GM23248 (cell line): ENCODE data around the gene ITGAL. TPM values are rescaled to one million over a fixed set of nuclear protein-coding genes. Genes with fewer than 3 reads are reported as not detected.

Experiments used
- DNase-seq: peaks from one replicate; pipeline ENCODE4 v3.0.0-alpha.2; 2015
- H2AFZ ChIP-seq: fragments of 200-600 bp; sonication (generic); 2 replicates; pipeline ENCODE4 v1.6.1; 2016; ENCODE audit warnings: antibody characterized with exemption
- H3F3A ChIP-seq: fragments of 200-600 bp; sonication (generic); 2 replicates; pipeline ENCODE4 v1.6.1; 2016; ENCODE audit warnings: mild to moderate bottlenecking, antibody characterized with exemption, mixed run types; ENCODE audit not compliant: insufficient read depth
- H3K27ac ChIP-seq: fragments of 200-600 bp; sonication (generic); 2 replicates; pipeline ENCODE4 v1.5.1; 2016; ENCODE audit warnings: mild to moderate bottlenecking
- H3K27me3 ChIP-seq: fragments of 200-600 bp; sonication (generic); replicated peaks from 2 replicates; pipeline ENCODE4 v1.6.1; 2016; ENCODE audit warnings: mild to moderate bottlenecking; ENCODE audit not compliant: insufficient read depth
- H3K36me3 ChIP-seq: fragments of 200-600 bp; sonication (generic); 2 replicates; pipeline ENCODE4 v1.6.1; 2016; ENCODE audit warnings: low read depth, mild to moderate bottlenecking
- H3K4me1 ChIP-seq: fragments of 200-600 bp; sonication (generic); 2 replicates; pipeline ENCODE4 v1.6.1; 2016; ENCODE audit warnings: mild to moderate bottlenecking; ENCODE audit not compliant: insufficient read depth
- H3K4me2 ChIP-seq: fragments of 200-600 bp; sonication (generic); one replicate; pipeline ENCODE4 v1.6.1; 2016; ENCODE audit warnings: mild to moderate bottlenecking; ENCODE audit not compliant: unreplicated experiment
- H3K4me3 ChIP-seq: fragments of 200-600 bp; sonication (generic); 2 replicates; pipeline ENCODE4 v1.5.1; 2016; ENCODE audit warnings: mild to moderate bottlenecking
- H3K79me2 ChIP-seq: fragments of 200-600 bp; sonication (generic); 2 replicates; pipeline ENCODE4 v1.6.1; 2016; ENCODE audit warnings: mild to moderate bottlenecking; ENCODE audit not compliant: insufficient read depth
- H3K9ac ChIP-seq: fragments of 200-600 bp; sonication (generic); 2 replicates; pipeline ENCODE4 v1.6.1; 2016; ENCODE audit warnings: mild to moderate bottlenecking
- H3K9me2 ChIP-seq: fragments of 200-600 bp; sonication (generic); 2 replicates; pipeline ENCODE4 v1.6.1; 2016; ENCODE audit warnings: mixed run types, mild to moderate bottlenecking, moderate library complexity; ENCODE audit not compliant: insufficient read depth
- H3K9me3 ChIP-seq: fragments of 200-600 bp; sonication (generic); one replicate; pipeline ENCODE4 v1.6.1; 2017; ENCODE audit warnings: low read depth
- H4K20me1 ChIP-seq: fragments of 200-600 bp; sonication (generic); 2 replicates; pipeline ENCODE4 v1.6.0; 2016; ENCODE audit not compliant: insufficient read depth
- EZH2 ChIP-seq: fragments of 200-600 bp; sonication (generic); IDR thresholded peaks from 2 replicates; pipeline ENCODE4 v1.6.1; 2018; ENCODE audit warnings: antibody characterized with exemption, mild to moderate bottlenecking; ENCODE audit not compliant: insufficient read depth, poor library complexity, severe bottlenecking
- EZH2phosphoT487 ChIP-seq: fragments of 200-600 bp; sonication (generic); IDR thresholded peaks from 2 replicates; pipeline ENCODE4 v1.6.1; 2018; ENCODE audit warnings: antibody characterized with exemption, moderate library complexity, mild to moderate bottlenecking, low read depth; ENCODE audit not compliant: insufficient read depth
- WGBS, 2 experiments: methylation state at CpG; one replicate each; pipeline ENCODE4 v1.1.6; 2015 to 2017; ENCODE audit warnings: low lambda C conversion rate in 2 of 2, low coverage in 1 of 2; ENCODE audit errors: missing lambda C conversion rate in 2 of 2; 5-methylcytosine and 5-hydroxymethylcytosine counted together
- in situ Hi-C: fragments of 300-500 bp; cut with MboI; formaldehyde crosslinking; loops from 2 replicates; pipeline ENCODE4 v1.15.0; 2020
- polyA plus RNA-seq: library from polyadenylated mRNA; unstranded; fragments of >200 nt; fragmentation: Nextera tagmentation; extraction: Ambion mirVana; gene quantifications from 2 replicates; pipeline ENCODE4 v1.2.1, GENCODE V29; 2016
- total RNA-seq: library from RNA; depleted of rRNA; stranded (reverse); fragments of >200 nt; shearing (Covaris generic); gene quantifications from 2 replicates; pipeline ENCODE4 v1.2.3, GENCODE V29; 2014

ITGAL gene
- total and polyA plus RNA-seq, 2 experiments from 2014 or later = 0.65 TPM; not detected in 1

- H3F3A ChIP-seq = peaks cover 3% of the 10 kb centered on the region; the same call in 1 of the 2 replicates
- no peak for DNase-seq
- in situ Hi-C loops = no loop called here
- TF ChIP-seq EZH2phosphoT487 = no peak
- TF ChIP-seq EZH2 = no peak
- no peaks in the 10 kb centered on the region for H3K9me2 ChIP-seq
- no peaks in the 10 kb centered on the region for H4K20me1 ChIP-seq
- H3K36me3 ChIP-seq = no peaks in the 10 kb centered on the region
- no peaks in the 10 kb centered on the region for H3K79me2 ChIP-seq
- H3K27me3 ChIP-seq = no peaks in the 10 kb centered on the region
- H3K4me1 ChIP-seq = peaks cover 4% of the 10 kb centered on the region; the same call in 1 of the 2 replicates
- no peak overlapping the region for H2AFZ ChIP-seq
- no peak overlapping the region for H3K4me3 ChIP-seq
- H3K27ac ChIP-seq = no peak overlapping the region
- H3K9me3 ChIP-seq = no peaks in the 10 kb centered on the region
- H3K9ac ChIP-seq = no peak overlapping the region
- 41 to 52% methylated on average over 5 to 7 of the region's 7 CpGs for WGBS, 2 experiments
- H3K4me2 ChIP-seq = no peak overlapping the region
These were observed 93.0 kb downstream of the ITGAL start for GRCh38 chr16:30565526-30565925.

DNA sequence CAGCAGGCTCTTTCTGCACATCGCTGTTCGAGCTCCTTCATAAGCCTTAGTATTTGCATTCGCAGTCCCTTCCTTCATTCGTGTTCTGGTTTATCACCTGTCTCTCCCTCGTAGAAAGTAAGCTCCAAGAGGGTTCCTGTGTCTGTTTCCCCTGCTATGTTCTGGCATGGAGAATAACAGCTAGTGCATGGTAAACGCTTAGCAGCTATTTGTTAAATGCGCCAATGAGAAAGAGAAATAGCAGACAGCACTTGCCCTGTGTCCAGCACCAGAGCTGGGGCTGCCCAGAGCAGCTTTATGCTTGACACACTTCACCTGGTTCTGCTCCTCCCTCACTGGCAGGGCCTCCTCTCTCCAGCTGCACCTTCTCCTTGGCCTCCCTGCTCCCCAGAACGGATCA lies 93.4 kb downstream of the ITGAL start:
- Histone ChIP-seq H4K20me1 (no peaks in the 10 kb centered on the region), H3K79me2 (no peaks in the 10 kb centered on the region), H3K9me2 (no peaks in the 10 kb centered on the region), H3K4me2 (no peak overlapping the region), H3K9me3 (no peaks in the 10 kb centered on the region), H3K36me3 (no peaks in the 10 kb centered on the region), H3K4me3 (no peak overlapping the region), H3F3A (peaks cover 3% of the 10 kb centered on the region; the same call in 1 of the 2 replicates), H2AFZ (no peak overlapping the region), H3K27me3 (no peaks in the 10 kb centered on the region), H3K9ac (no peak overlapping the region), H3K27ac (no peak overlapping the region), H3K4me1 (peaks cover 4% of the 10 kb centered on the region; the same call in 1 of the 2 replicates)
- DNase-seq = no peak
- WGBS, 2 experiments = 68 to 80% methylated on average over 8 of the region's 8 CpGs
- in situ Hi-C loops = no loop called here
- TF ChIP-seq EZH2 (no peak), EZH2phosphoT487 (no peak)

- TF ChIP-seq EZH2 = no peak
- no peak for TF ChIP-seq EZH2phosphoT487
- 81 to 82% methylated on average over 4 of the region's 4 CpGs for WGBS, 2 experiments
- DNase-seq = no peak
These were observed 94.0 kb downstream of the ITGAL start for GRCh38 chr16:30566531-30566930.

GRCh38 chr16:30567160-30567990 lies 94.8 kb downstream of the ITGAL start:
- in situ Hi-C loops = no loop called here
- Histone ChIP-seq H3K27ac (no peak overlapping the region), H3K79me2 (no peaks in the 10 kb centered on the region), H3K4me1 (peaks cover 4% of the 10 kb centered on the region; the same call in 1 of the 2 replicates), H3F3A (peaks cover 3% of the 10 kb centered on the region; the same call in 1 of the 2 replicates), H3K9me3 (no peaks in the 10 kb centered on the region), H2AFZ (no peak overlapping the region), H3K4me2 (no peak overlapping the region), H3K4me3 (no peak overlapping the region), H3K9ac (no peak overlapping the region), H3K36me3 (no peaks in the 10 kb centered on the region), H3K27me3 (no peaks in the 10 kb centered on the region), H3K9me2 (no peaks in the 10 kb centered on the region), H4K20me1 (no peaks in the 10 kb centered on the region)
- no peak for DNase-seq
- 83 to 84% methylated on average over 14 of the region's 14 CpGs for WGBS, 2 experiments
- TF ChIP-seq EZH2phosphoT487 (no peak), EZH2 (no peak)

More at GRCh38 chr16:30566531-30566930, 94.0 kb downstream of the ITGAL start:
- Histone ChIP-seq H3K27me3 (no peaks in the 10 kb centered on the region), H3K9ac (no peak overlapping the region), H3K9me2 (no peaks in the 10 kb centered on the region), H3K4me2 (no peak overlapping the region), H3K4me1 (peaks cover 4% of the 10 kb centered on the region; the same call in 1 of the 2 replicates), H3K36me3 (no peaks in the 10 kb centered on the region), H3F3A (peaks cover 3% of the 10 kb centered on the region; the same call in 1 of the 2 replicates), H3K4me3 (no peak overlapping the region), H3K9me3 (no peaks in the 10 kb centered on the region), H3K27ac (no peak overlapping the region), H3K79me2 (no peaks in the 10 kb centered on the region), H4K20me1 (no peaks in the 10 kb centered on the region), H2AFZ (no peak overlapping the region)
- in situ Hi-C loops = no loop called here
